HG03066 (cell line): ENCODE results near the gene PRR23A.

ENCODE experiments used
- ATAC-seq: cut with Tn5 transposase; IDR thresholded peaks from one replicate; pipeline ENCODE4 v1.9.1; 2021; ENCODE audit warnings: low read depth; ENCODE audit not compliant: unreplicated experiment

PRR23A gene

GRCh38 chr3:138974462-138974861 is 31.6 kb downstream of the PRR23A start:
- ATAC-seq, result no peak

DNA sequence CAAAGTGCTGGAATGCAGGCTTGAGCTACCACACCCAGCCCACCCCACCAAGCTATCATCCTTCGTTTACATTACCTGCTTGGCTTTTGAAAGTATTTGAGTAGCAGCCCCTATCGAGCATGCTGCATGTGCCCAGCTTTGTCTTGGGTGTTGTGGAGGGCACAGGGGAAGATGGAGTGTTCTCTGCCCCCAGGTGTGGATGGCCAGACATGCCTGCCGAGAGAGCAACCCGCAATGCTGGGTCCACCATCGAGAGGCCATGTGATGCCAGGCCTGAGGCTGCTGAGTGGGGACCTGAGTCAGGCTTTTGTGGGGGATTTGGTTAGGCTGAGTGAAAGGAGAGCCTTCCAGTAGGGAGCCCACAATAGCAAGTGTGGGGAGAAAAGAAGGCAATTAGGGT is 33.1 kb downstream of the PRR23A start:
- no peak for ATAC-seq

GRCh38 chr3:138971766-138972320 is 34.2 kb downstream of the PRR23A start:
- ATAC-seq, result no peak

DNA sequence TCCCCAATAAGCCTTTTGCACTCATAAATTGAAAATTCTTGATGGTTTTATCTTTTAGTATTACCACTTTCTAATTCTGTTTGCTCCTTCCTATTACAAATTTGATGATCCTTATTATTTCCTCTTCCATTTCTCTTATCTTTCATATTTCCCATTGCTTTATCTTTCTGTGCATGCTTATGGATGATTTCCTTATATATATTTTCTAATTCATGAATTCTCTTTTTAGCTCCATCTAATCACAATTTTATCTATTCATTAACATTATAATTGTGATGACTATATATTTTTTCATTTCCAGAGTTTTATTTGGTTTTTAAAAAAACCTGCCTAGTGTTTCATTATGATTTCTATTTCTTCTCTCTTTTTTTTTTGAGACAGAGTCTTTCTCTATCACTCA is 41.1 kb downstream of the PRR23A start:
- no peak for ATAC-seq

DNA sequence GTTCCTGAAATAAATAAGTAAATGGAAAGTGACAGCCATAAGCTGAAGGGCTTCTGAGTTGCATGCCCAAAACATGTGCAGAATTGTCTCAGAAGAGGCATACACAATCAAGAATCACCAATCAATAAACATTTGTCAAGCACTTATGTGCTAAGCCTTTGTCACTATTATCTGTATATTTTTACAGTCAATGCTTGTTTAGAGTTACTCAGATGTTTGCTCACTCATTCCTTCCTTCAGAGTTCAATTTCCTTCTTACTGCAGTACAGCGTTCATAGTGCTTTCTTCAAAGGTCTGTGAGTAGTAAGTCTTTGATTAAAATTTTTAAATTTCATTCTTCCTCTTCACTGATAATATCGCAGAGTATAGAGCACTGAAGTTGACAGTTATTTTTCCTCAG is 41.8 kb downstream of the PRR23A start:
- no peak for ATAC-seq

- ATAC-seq, result no peak
These were observed 43.1 kb downstream of the PRR23A start for GRCh38 chr3:138962854-138963560.

- ATAC-seq, result no peak
These were observed 45.6 kb downstream of the PRR23A start for GRCh38 chr3:138960417-138960852.
